Liver (tissue), 9 donors: ENCODE measurements around the gene NOTCH1. TPM values are rescaled to one million over a fixed set of nuclear protein-coding genes. Genes with fewer than 3 reads are reported as not detected.

Source experiments
- DNase-seq: peaks from one replicate; pipeline ENCODE4 v3.0.0-alpha.2; 2017; ENCODE audit warnings: low spot score
- H3K27ac ChIP-seq, 2 donors: one replicate each; pipeline ENCODE4 v1.7.0; 2013; ENCODE audit warnings: inconsistent platforms in 2 of 2, low read length in 2 of 2, control low read depth in 1 of 2, low read depth in 1 of 2, mild to moderate bottlenecking in 1 of 2
- H3K27me3 ChIP-seq, 4 donors: one replicate each; pipeline versions ENCODE4 v1.6.1 to v1.7.0; 2013; ENCODE audit warnings: low read length in 3 of 4, inconsistent platforms in 1 of 4, mild to moderate bottlenecking in 1 of 4, moderate library complexity in 1 of 4; ENCODE audit not compliant: control insufficient read depth in 4 of 4, insufficient read depth in 4 of 4
- H3K36me3 ChIP-seq, 4 donors: one replicate each; pipeline versions ENCODE4 v1.6.1 to v1.7.0; 2013; ENCODE audit warnings: low read length in 3 of 4, mild to moderate bottlenecking in 3 of 4, low read depth in 1 of 4, moderate library complexity in 1 of 4; ENCODE audit not compliant: control insufficient read depth in 4 of 4, insufficient read depth in 3 of 4
- H3K4me1 ChIP-seq, 4 donors: one replicate each; pipeline versions ENCODE4 v1.6.1 to v1.7.0; 2013; ENCODE audit warnings: low read length in 3 of 4, mild to moderate bottlenecking in 3 of 4, moderate library complexity in 1 of 4; ENCODE audit not compliant: control insufficient read depth in 4 of 4, insufficient read depth in 4 of 4
- H3K4me3 ChIP-seq, 3 donors: one replicate each; pipeline versions ENCODE4 v1.6.1 to v1.7.0; 2013; ENCODE audit warnings: low read length in 3 of 3, control low read depth in 1 of 3, low read depth in 1 of 3, mild to moderate bottlenecking in 1 of 3
- H3K9ac ChIP-seq, 2 donors: one replicate each; pipeline ENCODE4 v1.7.0; 2013; ENCODE audit warnings: low read length in 2 of 2, mild to moderate bottlenecking in 2 of 2, moderate library complexity in 2 of 2, control low read depth in 1 of 2, low read depth in 1 of 2
- H3K9me3 ChIP-seq, 4 donors: one replicate each; pipeline versions ENCODE4 v1.6.1 to v1.7.0; 2013; ENCODE audit warnings: low read length in 3 of 4; ENCODE audit not compliant: control insufficient read depth in 4 of 4
- CTCF ChIP-seq: fragments of 150-350 bp; IDR thresholded peaks from 2 replicates; pipeline ENCODE4 v1.5.1; 2017; ENCODE audit warnings: improper control_type of control experiment, low read depth, low read length; ENCODE audit not compliant: missing input control
- EGR1 ChIP-seq, 2 donors: IDR thresholded peaks; 2 replicates each; pipeline ENCODE4 v1.6.1; 2016 to 2018; ENCODE audit warnings: antibody characterized with exemption in 2 of 2, low read depth in 2 of 2
- FOXA1 ChIP-seq: IDR thresholded peaks from 2 replicates; pipeline ENCODE4 v1.6.1; 2016; ENCODE audit warnings: antibody characterized with exemption
- FOXA2 ChIP-seq: IDR thresholded peaks from 2 replicates; pipeline ENCODE4 v1.6.1; 2016; ENCODE audit warnings: antibody characterized with exemption
- GABPA ChIP-seq, 2 donors: IDR thresholded peaks in 1 of 2; conservative IDR thresholded peaks in 1 of 2; 2 replicates each; pipeline ENCODE4 v1.6.1; 2016; ENCODE audit warnings: antibody characterized with exemption in 2 of 2, mild to moderate bottlenecking in 1 of 2, moderate library complexity in 1 of 2
- HNF4A ChIP-seq, 2 donors: conservative IDR thresholded peaks; 2 replicates each; pipeline ENCODE4 v1.6.1; 2016; ENCODE audit warnings: antibody characterized with exemption in 2 of 2, mild to moderate bottlenecking in 2 of 2
- HNF4G ChIP-seq: IDR thresholded peaks from 2 replicates; pipeline ENCODE4 v1.6.1; 2016; ENCODE audit warnings: antibody characterized with exemption
- JUND ChIP-seq, 2 donors: IDR thresholded peaks; 2 replicates each; pipeline ENCODE4 v1.6.1; 2016; ENCODE audit warnings: antibody characterized with exemption in 2 of 2
- MAX ChIP-seq: IDR thresholded peaks from 2 replicates; pipeline ENCODE4 v1.6.1; 2016; ENCODE audit warnings: antibody characterized with exemption
- NR2F2 ChIP-seq: IDR thresholded peaks from 2 replicates; pipeline ENCODE4 v1.6.1; 2016; ENCODE audit warnings: antibody characterized with exemption
- RAD21 ChIP-seq, 2 donors: IDR thresholded peaks; 2 replicates each; pipeline ENCODE4 v1.6.1; 2016; ENCODE audit warnings: antibody characterized with exemption in 2 of 2, mild to moderate bottlenecking in 2 of 2
- REST ChIP-seq: IDR thresholded peaks from 2 replicates; pipeline ENCODE4 v1.6.1; 2016; ENCODE audit warnings: antibody characterized with exemption, mild to moderate bottlenecking
- RXRA ChIP-seq, 2 donors: IDR thresholded peaks; 2 replicates each; pipeline ENCODE4 v1.6.1; 2017 to 2018; ENCODE audit warnings: antibody characterized with exemption in 2 of 2, mild to moderate bottlenecking in 1 of 2
- SP1 ChIP-seq: IDR thresholded peaks from 2 replicates; pipeline ENCODE4 v1.6.1; 2018; ENCODE audit warnings: antibody characterized with exemption, mild to moderate bottlenecking
- TAF1 ChIP-seq: conservative IDR thresholded peaks from 2 replicates; pipeline ENCODE4 v1.6.1; 2016; ENCODE audit warnings: antibody characterized with exemption, mild to moderate bottlenecking
- YY1 ChIP-seq: IDR thresholded peaks from 2 replicates; pipeline ENCODE4 v1.6.1; 2016; ENCODE audit warnings: antibody characterized with exemption, mild to moderate bottlenecking
- ZBTB33 ChIP-seq: IDR thresholded peaks from 2 replicates; pipeline ENCODE4 v1.6.1; 2016; ENCODE audit warnings: antibody characterized with exemption
- WGBS: extraction: QIAGEN DNeasy Blood & Tissue Kit; methylation state at CpG from one replicate; pipeline ENCODE4 v1.1.7; 2013; 5-methylcytosine and 5-hydroxymethylcytosine counted together
- polyA plus RNA-seq, 2 donors: library from polyadenylated mRNA; stranded (reverse) in 1 of 2; unstranded in 1 of 2; fragments of 200-250 nt in 1 of 2; fragments of >200 nt in 1 of 2; fragmentation: Nextera tagmentation in 1 of 2; extraction: Ambion mirVana in 1 of 2; gene quantifications; one replicate each; pipeline versions ENCODE4 v1.2.1 to v1.2.3, GENCODE V29; 2013 to 2015
- total RNA-seq, 2 donors: library from RNA; depleted of rRNA; stranded (reverse); fragments of >200 nt; gene quantifications; one replicate each; pipeline ENCODE4 v1.2.3, GENCODE V29; 2014
- TF ChIP-seq, protein P1 (sequence below): IDR thresholded peaks from 2 replicates; pipeline ENCODE4 v1.6.1; 2016; ENCODE audit warnings: antibody characterized with exemption
- donor health status: healthy.
- donor health status: healthy.
- donor health status: healthy.
- donor health status: healthy.
- donor health status: healthy.

The NOTCH1 gene
- total and polyA plus RNA-seq, 4 donors = 2.4 to 22.3 (median 8.5) TPM

DNA sequence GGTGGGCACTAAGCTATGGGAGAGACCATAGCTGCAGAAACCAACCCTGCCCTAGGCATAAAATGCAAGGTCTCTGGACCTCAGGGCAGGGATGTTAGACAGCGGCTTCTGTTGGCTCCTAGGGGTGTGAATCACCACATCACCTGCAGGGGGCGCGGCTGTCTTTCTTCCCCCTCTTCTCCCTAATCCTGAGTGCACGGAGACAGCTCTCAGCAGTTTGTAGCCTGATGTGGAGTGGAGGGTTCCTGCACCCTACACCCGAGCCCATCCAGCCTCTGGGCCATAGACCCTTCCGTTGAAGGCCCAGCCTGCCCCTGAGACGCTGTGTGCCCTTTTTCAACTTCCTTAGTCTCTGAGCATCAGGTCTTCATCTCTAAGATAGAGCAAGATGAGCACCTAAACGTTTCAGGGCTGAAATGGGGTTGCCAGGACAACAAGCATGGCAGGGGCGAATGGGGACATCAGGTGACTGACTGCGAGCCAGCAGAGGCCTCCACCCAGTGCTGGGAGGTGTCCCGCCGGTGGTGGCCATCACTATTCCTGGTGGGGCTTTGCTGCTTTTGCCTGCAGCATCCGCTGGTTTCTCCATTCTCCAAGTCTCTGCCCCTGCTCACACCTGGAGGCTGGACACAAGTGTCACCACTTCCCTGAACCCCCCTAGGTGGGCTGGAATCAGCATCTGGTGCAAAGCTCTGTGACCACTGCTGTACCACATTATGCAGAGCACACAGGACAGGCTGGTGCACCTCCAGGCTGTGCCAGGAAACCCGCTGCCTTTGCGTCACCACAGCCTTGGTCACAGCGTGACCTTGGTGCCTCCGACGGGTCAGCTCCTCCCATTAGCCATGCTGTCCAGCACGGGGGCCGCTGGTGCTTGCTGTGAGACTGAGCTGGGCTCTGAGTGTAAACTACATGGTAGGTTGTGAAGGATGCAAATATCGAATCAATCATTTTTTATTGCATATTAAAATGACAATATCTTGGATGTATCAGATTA lies 60.5 kb downstream of the NOTCH1 start:
- H3K27me3 ChIP-seq = no peaks in the 10 kb centered on the region
- peak overlapping the region in 1 of 3 donors; percentile 82 for H3K4me3 ChIP-seq
- H3K27ac ChIP-seq = peak overlapping the region; percentile 96 to 100
- DNase-seq = peak; percentile 85
- TF ChIP-seq EGR1 (IDR thresholded peaks at IDR 0.05; ENCODE audit: low read depth in 2 of 2) (peak in 1 of 2 donors; percentile 51), HNF4A (conservative IDR thresholded peaks at IDR 0.05) (peak; percentile 42 to 76), JUND (IDR thresholded peaks at IDR 0.05) (peak in 1 of 2 donors; percentile 41), RAD21 (IDR thresholded peaks at IDR 0.05) (peak; percentile 87 to 89), YY1 (peak; percentile 52), RXRA (IDR thresholded peaks at IDR 0.05) (peak; percentile 82 to 96), FOXA1 (no peak), FOXA2 (peak; percentile 43), TAF1 (no peak), REST (peak; percentile 96), ZBTB33 (no peak), GABPA (IDR thresholded peaks at IDR 0.05 in 1 of 2, conservative IDR thresholded peaks at IDR 0.05 in 1 of 2) (peak in 1 of 2 donors; percentile 38), CTCF (peak; percentile 91), HNF4G (no peak), MAX (peak; percentile 58), SP1 (peak; percentile 62), NR2F2 (peak; percentile 69)
- TF ChIP-seq, protein P1, sequence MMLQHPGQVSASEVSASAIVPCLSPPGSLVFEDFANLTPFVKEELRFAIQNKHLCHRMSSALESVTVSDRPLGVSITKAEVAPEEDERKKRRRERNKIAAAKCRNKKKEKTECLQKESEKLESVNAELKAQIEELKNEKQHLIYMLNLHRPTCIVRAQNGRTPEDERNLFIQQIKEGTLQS = peak; percentile 79
- no peaks in the 10 kb centered on the region for H3K9me3 ChIP-seq
- 15% methylated on average over 21 of the region's 21 CpGs for WGBS
- no peaks in the 10 kb centered on the region for H3K36me3 ChIP-seq
- peaks cover 17 to 62% (median 46%) of the 10 kb centered on the region in 4 donors for H3K4me1 ChIP-seq
- peak overlapping the region in 1 of 2 donors; percentile 5 for H3K9ac ChIP-seq
